BLaER1 (cell line): Measurements from ENCODE around the gene DSTN.

Source experiments
- H3K27ac ChIP-seq: shearing (Covaris generic); formaldehyde crosslinking; 2 replicates; pipeline ENCODE4 v1.8.1; 2022
- H3K27me3 ChIP-seq: shearing (Covaris generic); formaldehyde crosslinking; 2 replicates; pipeline ENCODE4 v1.8.1; 2022
- H3K36me3 ChIP-seq: shearing (Covaris generic); formaldehyde crosslinking; 2 replicates; pipeline ENCODE4 v1.8.1; 2022
- H3K4me1 ChIP-seq: shearing (Covaris generic); formaldehyde crosslinking; 2 replicates; pipeline ENCODE4 v1.8.1; 2022
- H3K4me2 ChIP-seq: shearing (Covaris generic); formaldehyde crosslinking; 2 replicates; pipeline ENCODE4 v1.8.1; 2022
- H3K4me3 ChIP-seq: shearing (Covaris generic); formaldehyde crosslinking; 2 replicates; pipeline ENCODE4 v1.8.1; 2022
- H3K9ac ChIP-seq: shearing (Covaris generic); formaldehyde crosslinking; 2 replicates; pipeline ENCODE4 v1.8.1; 2022
- H3K9me3 ChIP-seq: shearing (Covaris generic); formaldehyde crosslinking; 2 replicates; pipeline ENCODE4 v1.8.1; 2022
- H4K20me1 ChIP-seq: shearing (Covaris generic); formaldehyde crosslinking; 2 replicates; pipeline ENCODE4 v1.8.1; 2022
- Cebpa-rat ChIP-seq: shearing (Covaris generic); IDR thresholded peaks from 2 replicates; pipeline ENCODE4 v1.8.1; 2022

DSTN gene

DNA sequence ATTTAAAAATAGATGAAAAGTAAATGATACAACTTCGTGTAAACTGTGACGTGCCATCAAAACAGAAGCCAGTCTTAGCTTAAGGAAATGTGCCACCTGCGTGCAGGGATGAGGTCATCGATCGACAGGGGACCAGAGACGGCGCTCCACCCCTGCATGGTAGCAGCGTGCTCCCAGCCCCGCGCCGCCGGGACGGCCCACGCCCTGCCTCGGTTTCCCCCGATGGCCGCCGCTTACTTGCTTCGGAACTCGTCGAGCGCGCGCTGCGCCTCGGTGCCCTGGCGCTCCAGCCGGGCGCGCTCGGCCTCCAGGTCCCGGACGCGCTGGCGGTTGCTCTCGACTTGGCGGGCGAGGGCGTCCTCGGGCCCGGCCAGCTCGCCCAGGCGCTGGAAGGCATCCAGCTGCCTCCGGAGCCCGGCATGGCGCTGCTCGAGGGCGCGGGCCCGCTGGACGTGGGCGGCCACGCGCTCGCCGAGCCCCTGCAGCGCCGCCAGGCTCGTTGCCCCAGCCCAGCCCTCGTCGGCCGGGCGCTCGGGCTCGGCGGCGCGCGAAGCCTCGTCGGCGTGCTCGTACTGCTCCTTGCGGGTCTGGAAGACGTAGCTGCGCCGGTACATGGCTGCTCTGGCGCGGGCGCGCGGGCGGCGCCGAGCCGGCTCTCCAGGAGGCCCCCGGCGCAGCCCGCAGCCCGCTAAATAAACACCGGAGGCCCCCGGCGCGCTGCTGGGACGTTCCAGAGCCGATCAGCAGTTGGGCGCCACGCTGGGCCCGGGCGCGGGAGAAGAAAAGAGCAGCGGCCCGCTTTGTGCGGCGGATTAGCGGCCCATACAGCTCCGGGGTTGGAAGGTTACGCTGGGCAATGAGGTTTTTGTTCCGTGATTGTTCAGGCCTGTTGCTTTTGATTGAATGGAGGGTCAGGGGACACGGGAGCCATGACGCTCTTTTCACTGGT lies 38.9 kb upstream of the DSTN start, which contains the start of gene BFSP1:
TSS of gene BFSP1 (minus strand) at position 664 of the 949 bp plus-strand sequence. CDS start at position 614, 50 bp downstream.
- Histone ChIP-seq H4K20me1 (no peaks in the 10 kb centered on the region), H3K27me3 (peaks cover 30% of the 10 kb centered on the region), H3K9me3 (no peaks in the 10 kb centered on the region), H3K4me2 (peak within 1 kb of the TSS; percentile 90), H3K27ac (peak within 1 kb of the TSS; percentile 73), H3K9ac (peak within 1 kb of the TSS; percentile 75), H3K36me3 (no peaks in the 10 kb centered on the region), H3K4me3 (peak within 1 kb of the TSS; percentile 68), H3K4me1 (peaks cover 28% of the 10 kb centered on the region)
- TF ChIP-seq Cebpa-rat: no peak

DNA sequence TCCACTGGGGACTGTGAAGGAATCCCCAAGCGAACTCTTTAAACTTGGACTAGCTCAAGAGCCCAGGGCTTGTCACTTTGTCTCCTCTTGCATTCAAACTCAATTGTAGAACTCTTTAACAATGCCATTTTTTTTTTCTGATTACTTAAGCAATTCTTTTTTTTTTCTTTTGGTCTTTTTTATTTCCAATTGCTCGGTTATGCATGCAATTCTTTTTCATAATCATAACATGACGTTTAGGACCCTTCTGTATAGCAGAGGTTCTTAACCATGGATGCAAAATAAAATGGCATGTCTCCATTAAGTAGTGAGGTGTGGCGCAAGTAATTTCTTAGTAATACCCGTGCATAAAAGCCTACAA lies 38.2 kb upstream of the DSTN start:
- H4K20me1 ChIP-seq: no peaks in the 10 kb centered on the region
- H3K4me2 ChIP-seq: peak overlapping the region; percentile 90
- H3K27me3 ChIP-seq: peaks cover 30% of the 10 kb centered on the region
- 0 out of 2 replicates have a peak overlapping the region, but pooled peaks have one; percentile 73 for H3K27ac ChIP-seq
- TF ChIP-seq Cebpa-rat: no peak
- H3K4me3 ChIP-seq: peak overlapping the region; percentile 68
- no peaks in the 10 kb centered on the region for H3K9me3 ChIP-seq
- peak overlapping the region; percentile 75; the same call in 1 of the 2 replicates for H3K9ac ChIP-seq
- no peaks in the 10 kb centered on the region for H3K36me3 ChIP-seq
- H3K4me1 ChIP-seq: peaks cover 29% of the 10 kb centered on the region

DNA sequence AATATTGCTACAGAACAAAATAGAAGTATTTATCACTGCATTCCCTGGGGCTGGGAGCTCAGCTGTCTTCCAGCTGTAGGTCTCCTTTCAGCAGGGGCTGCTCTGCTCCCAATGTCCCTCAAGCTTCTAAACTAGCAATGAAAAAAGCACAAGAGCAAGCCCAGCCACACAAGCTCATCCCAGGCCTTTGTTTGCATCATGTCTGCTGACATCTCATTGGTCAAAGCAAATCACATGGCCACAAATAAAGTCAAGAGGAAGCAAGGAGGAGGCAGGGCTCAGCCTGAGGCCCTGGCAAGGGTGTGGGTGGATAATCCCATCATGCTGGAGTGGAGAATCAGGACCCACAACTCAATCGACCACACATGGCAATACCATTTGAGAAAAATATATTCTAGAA lies 36.5 kb upstream of the DSTN start:
- no peak overlapping the region for H3K4me3 ChIP-seq
- TF ChIP-seq Cebpa-rat: no peak
- H3K27ac ChIP-seq: no peak overlapping the region
- H3K4me2 ChIP-seq: peak overlapping the region; percentile 10; the same call in 1 of the 2 replicates
- no peak overlapping the region for H3K9ac ChIP-seq
- no peaks in the 10 kb centered on the region for H3K9me3 ChIP-seq
- peaks cover 27% of the 10 kb centered on the region for H3K27me3 ChIP-seq
- H4K20me1 ChIP-seq: no peaks in the 10 kb centered on the region
- H3K36me3 ChIP-seq: no peaks in the 10 kb centered on the region
- peaks cover 46% of the 10 kb centered on the region for H3K4me1 ChIP-seq

DNA sequence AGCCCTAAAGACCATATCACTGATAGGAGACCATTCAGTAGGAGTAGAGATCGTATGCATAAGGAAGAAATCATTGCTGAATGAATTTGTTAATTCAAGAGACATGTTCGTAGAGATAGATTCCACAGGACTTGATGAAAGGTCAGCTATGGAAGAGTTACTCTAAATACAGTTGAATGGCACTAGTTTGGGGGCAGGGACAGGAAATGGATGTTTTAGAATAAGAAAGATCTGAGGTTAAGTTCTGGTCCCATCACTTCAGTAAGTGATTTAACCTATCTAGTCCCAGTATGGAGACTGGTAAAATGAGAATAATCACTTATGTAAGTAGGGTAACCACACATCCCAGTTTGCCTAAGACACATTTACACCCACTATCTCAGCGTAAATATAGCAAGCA lies 35.8 kb upstream of the DSTN start:
- Histone ChIP-seq H3K4me3 (no peak overlapping the region), H3K27ac (no peak overlapping the region), H3K36me3 (no peaks in the 10 kb centered on the region)

DNA sequence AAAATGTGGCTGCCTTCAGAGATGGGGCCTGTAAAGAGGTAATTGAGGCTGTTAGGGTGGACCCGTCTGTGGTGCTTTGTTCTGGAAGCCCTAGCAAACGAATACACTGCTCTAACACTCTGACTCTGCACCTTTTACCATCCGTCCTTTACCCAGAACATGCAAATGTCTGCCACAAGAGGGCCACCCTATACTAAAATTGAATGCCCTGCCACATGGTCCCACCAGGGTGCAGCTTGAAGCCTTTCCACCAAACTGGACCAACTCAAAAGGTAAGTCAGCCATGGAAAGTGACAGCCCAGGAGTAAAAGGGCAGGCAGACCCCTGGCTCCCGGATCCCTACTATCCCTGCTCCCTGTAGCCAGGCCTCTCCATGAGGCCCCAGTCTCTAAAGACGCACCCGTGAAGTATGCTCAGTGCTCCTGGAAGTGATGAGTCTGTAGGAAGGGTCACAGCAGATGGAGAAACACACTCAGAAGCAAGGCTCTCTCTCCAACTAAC lies 32.9 kb upstream of the DSTN start:
- Histone ChIP-seq H3K27ac (no peak overlapping the region), H3K4me2 (peak overlapping the region; percentile 48), H3K27me3 (peaks cover 3% of the 10 kb centered on the region; the same call in 1 of the 2 replicates), H3K4me3 (no peak overlapping the region), H3K36me3 (no peaks in the 10 kb centered on the region), H3K9ac (no peak overlapping the region), H4K20me1 (no peaks in the 10 kb centered on the region), H3K4me1 (peaks cover 37% of the 10 kb centered on the region), H3K9me3 (no peaks in the 10 kb centered on the region)
- no peak for TF ChIP-seq Cebpa-rat

More for the DNA sequence above, 35.8 kb upstream of the DSTN start:
- no peak overlapping the region for H3K9ac ChIP-seq
- no peak for TF ChIP-seq Cebpa-rat
- H3K9me3 ChIP-seq: no peaks in the 10 kb centered on the region
- peak overlapping the region; percentile 10; the same call in 1 of the 2 replicates for H3K4me2 ChIP-seq
- peaks cover 27% of the 10 kb centered on the region for H3K27me3 ChIP-seq
- H3K4me1 ChIP-seq: peaks cover 53% of the 10 kb centered on the region
- H4K20me1 ChIP-seq: no peaks in the 10 kb centered on the region

DNA sequence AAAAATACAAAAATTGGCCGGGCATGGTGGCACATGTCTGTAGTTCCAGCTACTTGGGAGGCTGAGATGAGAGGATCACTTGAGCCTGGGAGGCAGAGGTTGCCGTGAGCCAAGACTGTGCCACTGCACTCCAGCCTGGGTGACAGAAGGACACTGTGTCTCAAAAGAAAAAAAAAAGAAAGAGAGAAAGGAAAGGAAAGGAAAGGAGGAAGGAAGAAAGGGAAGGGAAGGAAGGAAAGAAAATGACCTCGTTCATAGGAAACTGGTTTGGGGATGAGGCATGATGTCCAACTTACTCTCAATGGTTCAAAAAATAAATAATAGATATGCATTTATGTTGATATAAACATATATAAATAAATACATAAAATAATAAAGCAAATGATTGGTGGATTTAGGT lies 31.9 kb upstream of the DSTN start:
- Histone ChIP-seq H3K4me3 (no peak overlapping the region), H3K9ac (no peak overlapping the region), H3K9me3 (no peaks in the 10 kb centered on the region), H3K36me3 (no peaks in the 10 kb centered on the region), H3K4me1 (peaks cover 36% of the 10 kb centered on the region), H3K4me2 (peak overlapping the region; percentile 19; the same call in 1 of the 2 replicates), H4K20me1 (no peaks in the 10 kb centered on the region), H3K27ac (no peak overlapping the region), H3K27me3 (no peaks in the 10 kb centered on the region)
- TF ChIP-seq Cebpa-rat: no peak

DNA sequence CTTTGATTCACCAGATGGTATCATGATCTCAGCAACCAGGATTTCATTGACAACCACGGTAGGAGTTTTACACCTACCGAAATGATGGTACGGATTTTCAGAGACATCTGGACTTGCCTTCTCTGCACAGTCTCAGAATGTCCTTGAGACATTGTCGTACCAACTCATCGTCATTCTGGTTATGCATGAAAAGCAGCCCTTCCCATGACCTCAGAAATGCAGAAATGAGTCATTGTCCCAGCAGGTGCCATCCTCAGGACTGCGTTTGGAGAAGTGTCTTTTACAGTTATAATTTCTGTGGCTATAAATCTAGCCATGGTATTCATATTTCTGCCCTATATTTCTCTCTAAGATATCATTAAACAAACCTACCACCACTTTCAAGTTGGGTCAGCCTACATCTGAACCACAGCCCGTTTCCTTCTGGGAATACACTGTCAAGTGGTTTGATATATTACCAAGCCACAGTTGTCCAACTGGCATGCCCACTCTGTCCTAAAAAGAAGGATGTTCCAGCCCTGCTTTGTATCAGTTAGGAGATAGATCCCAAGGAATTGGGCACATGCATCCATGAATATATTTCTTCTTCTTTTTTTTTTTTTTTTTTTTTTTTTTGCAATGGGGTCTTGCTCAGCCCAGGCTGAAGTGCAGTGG lies 31.2 kb upstream of the DSTN start:
- no peak for TF ChIP-seq Cebpa-rat
- no peaks in the 10 kb centered on the region for H3K36me3 ChIP-seq
- H3K27ac ChIP-seq: no peak overlapping the region
- H3K4me3 ChIP-seq: no peak overlapping the region
- no peak overlapping the region for H3K9ac ChIP-seq
- H3K9me3 ChIP-seq: no peaks in the 10 kb centered on the region
- no peaks in the 10 kb centered on the region for H4K20me1 ChIP-seq
- H3K27me3 ChIP-seq: no peaks in the 10 kb centered on the region
- H3K4me2 ChIP-seq: peak overlapping the region; percentile 19
- H3K4me1 ChIP-seq: peaks cover 30% of the 10 kb centered on the region

DNA sequence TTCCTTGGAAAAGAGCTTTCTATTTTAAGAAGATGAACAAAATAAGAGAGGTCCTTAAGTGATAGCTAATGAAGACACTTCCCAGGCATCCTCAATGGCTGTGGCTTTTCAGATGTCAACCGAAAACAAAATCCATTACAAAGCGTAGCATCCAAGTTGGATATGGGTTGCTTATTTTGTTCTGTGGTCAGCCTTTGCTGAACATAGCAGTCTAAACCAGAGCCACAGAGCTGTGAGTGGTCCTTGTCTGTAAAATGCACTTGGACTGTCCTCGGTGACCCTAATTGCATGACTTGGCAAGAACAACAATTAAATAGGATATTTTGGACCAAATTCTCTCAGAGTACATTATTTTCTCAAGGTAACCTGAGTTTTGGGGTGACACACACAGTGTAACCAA lies 28.3 kb upstream of the DSTN start:
- Histone ChIP-seq H3K27me3 (no peaks in the 10 kb centered on the region), H3K9me3 (no peaks in the 10 kb centered on the region), H3K4me1 (peaks cover 25% of the 10 kb centered on the region), H3K4me2 (no peak overlapping the region), H3K36me3 (no peaks in the 10 kb centered on the region), H3K27ac (no peak overlapping the region), H3K4me3 (no peak overlapping the region), H4K20me1 (no peaks in the 10 kb centered on the region), H3K9ac (no peak overlapping the region)
- no peak for TF ChIP-seq Cebpa-rat

DNA sequence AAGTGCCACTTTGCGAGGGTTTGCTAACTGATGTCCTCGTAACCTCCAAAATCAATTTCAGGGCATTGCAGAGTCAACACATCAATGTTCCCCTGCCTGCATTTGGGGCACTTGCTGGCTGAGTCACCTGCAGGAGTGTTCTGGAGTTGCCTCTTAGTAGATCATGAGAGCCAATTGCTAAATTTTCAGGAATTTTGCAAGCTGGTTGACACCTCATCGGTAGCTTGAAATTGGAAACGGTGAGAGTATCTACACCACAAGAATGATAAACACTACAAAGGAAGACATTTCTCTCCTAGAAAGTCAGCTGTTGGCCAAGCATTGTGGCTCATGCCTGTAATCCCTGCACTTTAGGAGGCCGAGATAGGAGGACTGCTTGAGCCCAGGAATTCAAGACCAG lies 27.9 kb upstream of the DSTN start:
- no peak overlapping the region for H3K4me2 ChIP-seq
- no peak overlapping the region for H3K27ac ChIP-seq
- H3K36me3 ChIP-seq: no peaks in the 10 kb centered on the region

DNA sequence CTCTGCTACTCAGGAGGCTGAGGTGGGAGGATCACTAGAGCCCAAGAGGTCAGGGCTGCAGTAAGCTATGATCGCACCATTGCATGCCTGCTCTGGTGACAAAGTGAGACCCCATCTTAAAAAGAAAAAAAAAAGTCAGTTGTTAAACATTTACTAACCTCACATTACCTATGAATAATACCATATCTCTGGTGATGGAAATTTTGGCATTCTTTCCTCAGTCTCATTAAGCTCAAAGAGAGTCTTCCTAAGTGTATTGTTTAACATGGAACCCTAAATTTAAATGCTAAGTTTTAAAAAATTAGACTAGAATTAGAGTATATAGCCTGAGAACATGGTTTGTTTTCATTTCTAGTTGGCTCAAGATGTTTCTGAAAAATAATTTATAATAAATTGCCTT lies 27.4 kb upstream of the DSTN start:
- peaks cover 16% of the 10 kb centered on the region for H3K4me1 ChIP-seq
- H3K4me3 ChIP-seq: no peak overlapping the region
- no peak for TF ChIP-seq Cebpa-rat
- no peaks in the 10 kb centered on the region for H3K9me3 ChIP-seq
- no peaks in the 10 kb centered on the region for H3K27me3 ChIP-seq
- H3K27ac ChIP-seq: no peak overlapping the region
- H3K9ac ChIP-seq: no peak overlapping the region
- no peaks in the 10 kb centered on the region for H3K36me3 ChIP-seq
- no peak overlapping the region for H3K4me2 ChIP-seq
- H4K20me1 ChIP-seq: no peaks in the 10 kb centered on the region

More for the DNA sequence above, 27.9 kb upstream of the DSTN start:
- Histone ChIP-seq H4K20me1 (no peaks in the 10 kb centered on the region), H3K9ac (no peak overlapping the region), H3K4me1 (peaks cover 21% of the 10 kb centered on the region), H3K4me3 (no peak overlapping the region), H3K27me3 (no peaks in the 10 kb centered on the region), H3K9me3 (no peaks in the 10 kb centered on the region)
- TF ChIP-seq Cebpa-rat: no peak
